HEK293 (cell line): ENCODE results near the gene AMZ2.
A peak's percentile ranks its signal among the peaks of the same experiment; 100 is the strongest.

Source experiments
- CTCF ChIA-PET: fragments of 350-600 bp; formaldehyde crosslinking; extraction: SDS; loops from one replicate; lab custom pipeline; 2021; ENCODE audit warnings: antibody characterized with exemption; lab: Yijun Ruan, JAX
- POLR2A ChIA-PET: fragments of 300-600 bp; formaldehyde crosslinking; extraction: SDS; loops from one replicate; lab custom pipeline; 2020; ENCODE audit warnings: antibody characterized with exemption, inconsistent platforms; lab: Yijun Ruan, JAX
- H3K27ac ChIP-seq: fragments of 200-500 bp; sonication (Bioruptor generic); 2 replicates; pipeline ENCODE4 v1.5.1; 2014; ENCODE audit warnings: low read depth, low read length, control low read depth, inconsistent platforms; ENCODE audit errors: extremely low read depth
- H3K36me3 ChIP-seq, 2 experiments: fragments of 200-500 bp in 1 of 2; sonication (Bioruptor generic) in 1 of 2; 1 replicate in 1 of 2; 2 replicates in 1 of 2; pipeline ENCODE4 v1.5.1; 2014 to 2017; ENCODE audit warnings: inconsistent platforms in 2 of 2, low read length in 2 of 2; ENCODE audit not compliant: control insufficient read depth in 2 of 2, insufficient read depth in 1 of 2
- H3K4me1 ChIP-seq: fragments of 200-500 bp; sonication (Bioruptor generic); 2 replicates; pipeline ENCODE4 v1.5.1; 2014; ENCODE audit warnings: mild to moderate bottlenecking, low read length, inconsistent platforms; ENCODE audit not compliant: control insufficient read depth, insufficient read depth
- H3K4me3 ChIP-seq: 2 replicates; pipeline ENCODE4 v1.5.1; 2011; ENCODE audit warnings: low read depth, mild to moderate bottlenecking, control low read depth, low read length, moderate library complexity
- H3K9me3 ChIP-seq: fragments of 200-500 bp; sonication (Bioruptor generic); 2 replicates; pipeline ENCODE4 v1.5.1; 2014; ENCODE audit warnings: low read depth, low read length, inconsistent platforms; ENCODE audit not compliant: control insufficient read depth, insufficient read depth
- EGR2 ChIP-seq: fragments of 450-650 bp; formaldehyde crosslinking; IDR thresholded peaks from 2 replicates; pipeline ENCODE4 v1.5.1; 2016; ENCODE audit warnings: low read depth, missing biosample characterization, missing genetic modification characterization
- INSM2 ChIP-seq: fragments of 450-650 bp; formaldehyde crosslinking; IDR thresholded peaks from 2 replicates; pipeline ENCODE4 v1.5.1; 2016; ENCODE audit warnings: missing biosample characterization, missing genetic modification characterization
- ZBTB17 ChIP-seq: fragments of 450-650 bp; formaldehyde crosslinking; IDR thresholded peaks from 2 replicates; pipeline ENCODE4 v1.5.1; 2016; ENCODE audit warnings: missing biosample characterization, missing genetic modification characterization
- ZBTB21 ChIP-seq: fragments of 450-650 bp; formaldehyde crosslinking; IDR thresholded peaks from 2 replicates; pipeline ENCODE4 v1.5.1; 2017; ENCODE audit warnings: missing biosample characterization, missing genetic modification characterization
- ZBTB26 ChIP-seq: fragments of 450-650 bp; formaldehyde crosslinking; optimal IDR thresholded peaks from 2 replicates; pipeline ENCODE3; 2016; ENCODE audit warnings: missing biosample characterization, mild to moderate bottlenecking, missing genetic modification characterization
- ZNF121 ChIP-seq: fragments of 450-650 bp; formaldehyde crosslinking; IDR thresholded peaks from 2 replicates; pipeline ENCODE4 v1.5.1; 2016; ENCODE audit warnings: missing biosample characterization, missing genetic modification characterization
- ZNF140 ChIP-seq: fragments of 450-650 bp; formaldehyde crosslinking; IDR thresholded peaks from 2 replicates; pipeline ENCODE4 v1.5.1; 2016; ENCODE audit warnings: missing biosample characterization, missing genetic modification characterization
- ZNF146 ChIP-seq: fragments of 450-650 bp; formaldehyde crosslinking; IDR thresholded peaks from 2 replicates; pipeline ENCODE4 v1.5.1; 2016; ENCODE audit warnings: missing biosample characterization, missing genetic modification characterization
- ZNF18 ChIP-seq: fragments of 450-650 bp; formaldehyde crosslinking; IDR thresholded peaks from 2 replicates; pipeline ENCODE4 v1.5.1; 2016; ENCODE audit warnings: missing biosample characterization, missing genetic modification characterization
- ZNF530 ChIP-seq: fragments of 450-650 bp; formaldehyde crosslinking; IDR thresholded peaks from 2 replicates; pipeline ENCODE4 v1.5.1; 2016; ENCODE audit warnings: low read depth, missing biosample characterization, missing genetic modification characterization
- ZNF600 ChIP-seq: fragments of 450-650 bp; formaldehyde crosslinking; IDR thresholded peaks from 2 replicates; pipeline ENCODE4 v1.5.1; 2016; ENCODE audit warnings: missing biosample characterization, missing genetic modification characterization
- ZNF624 ChIP-seq: fragments of 450-650 bp; formaldehyde crosslinking; IDR thresholded peaks from 2 replicates; pipeline ENCODE4 v1.5.1; 2017; ENCODE audit warnings: missing biosample characterization, missing genetic modification characterization
- ZNF776 ChIP-seq: fragments of 450-650 bp; formaldehyde crosslinking; IDR thresholded peaks from 2 replicates; pipeline ENCODE4 v1.5.0; 2017; ENCODE audit warnings: missing biosample characterization, missing genetic modification characterization, borderline replicate concordance
- ZNF785 ChIP-seq: fragments of 450-650 bp; formaldehyde crosslinking; IDR thresholded peaks from 2 replicates; pipeline ENCODE4 v1.5.1; 2016; ENCODE audit warnings: missing biosample characterization, missing genetic modification characterization
- TF ChIP-seq, protein P1 (sequence below): fragments of 450-650 bp; formaldehyde crosslinking; IDR thresholded peaks from 2 replicates; pipeline ENCODE4 v1.5.1; 2017; ENCODE audit warnings: missing biosample characterization, missing genetic modification characterization
- TF ChIP-seq, protein P2 (sequence below): fragments of 450-650 bp; formaldehyde crosslinking; IDR thresholded peaks from 2 replicates; pipeline ENCODE4 v1.5.0; 2017; ENCODE audit warnings: missing biosample characterization, missing genetic modification characterization, borderline replicate concordance

AMZ2 gene

DNA sequence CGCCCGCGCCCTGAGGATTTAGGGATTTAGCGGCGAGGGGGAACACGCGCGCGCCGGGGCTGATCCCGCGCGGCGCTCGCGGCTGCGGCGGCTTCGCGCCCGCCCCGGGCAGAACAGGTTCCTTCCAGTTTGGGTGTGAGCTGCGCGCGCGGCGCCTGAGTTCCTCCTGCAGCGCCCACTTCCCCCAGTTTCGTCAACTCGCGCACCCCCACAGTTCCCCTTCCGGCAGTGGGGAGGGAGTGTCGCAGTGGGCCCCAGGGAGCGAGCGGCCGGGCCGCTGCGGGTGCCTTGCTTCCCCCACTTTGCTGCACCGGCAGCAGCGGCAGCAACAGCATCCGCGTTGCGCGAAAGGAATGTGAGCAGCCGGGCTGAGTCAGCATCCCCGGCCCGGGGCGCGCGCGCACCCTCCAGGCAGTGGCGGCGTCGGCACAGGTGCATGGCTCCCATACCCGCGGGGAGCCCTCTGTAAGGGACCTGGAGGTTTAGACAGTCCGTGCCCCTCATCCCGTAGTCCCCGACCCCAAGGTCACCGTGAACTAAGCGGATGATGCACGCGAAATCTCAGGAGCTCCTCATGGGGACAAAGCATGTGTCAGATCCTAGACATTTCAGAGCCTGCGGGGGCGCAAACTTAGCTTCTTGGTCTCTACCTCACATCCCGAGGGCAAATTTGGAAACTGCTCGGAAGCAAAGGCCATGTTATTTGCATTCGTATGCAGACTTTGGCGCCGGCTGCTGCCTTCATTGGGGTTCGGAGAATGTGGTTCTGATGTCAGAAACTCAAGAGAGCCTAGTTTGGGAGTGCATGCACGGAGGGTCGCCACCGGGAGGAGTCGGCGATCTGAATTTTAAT is 44.2 kb downstream of the AMZ2 start (continued):
- TF ChIP-seq ZNF140 (tag by site-specific recombination) (no peak), ZNF776 (tag by site-specific recombination) (no peak), ZNF18 (tag by site-specific recombination) (peak; percentile 78), ZNF624 (0 out of 2 replicates have a peak, but pooled peaks have one; percentile 44), ZBTB26 (tag by site-specific recombination) (peak; percentile 95)
- TF ChIP-seq, protein P1, sequence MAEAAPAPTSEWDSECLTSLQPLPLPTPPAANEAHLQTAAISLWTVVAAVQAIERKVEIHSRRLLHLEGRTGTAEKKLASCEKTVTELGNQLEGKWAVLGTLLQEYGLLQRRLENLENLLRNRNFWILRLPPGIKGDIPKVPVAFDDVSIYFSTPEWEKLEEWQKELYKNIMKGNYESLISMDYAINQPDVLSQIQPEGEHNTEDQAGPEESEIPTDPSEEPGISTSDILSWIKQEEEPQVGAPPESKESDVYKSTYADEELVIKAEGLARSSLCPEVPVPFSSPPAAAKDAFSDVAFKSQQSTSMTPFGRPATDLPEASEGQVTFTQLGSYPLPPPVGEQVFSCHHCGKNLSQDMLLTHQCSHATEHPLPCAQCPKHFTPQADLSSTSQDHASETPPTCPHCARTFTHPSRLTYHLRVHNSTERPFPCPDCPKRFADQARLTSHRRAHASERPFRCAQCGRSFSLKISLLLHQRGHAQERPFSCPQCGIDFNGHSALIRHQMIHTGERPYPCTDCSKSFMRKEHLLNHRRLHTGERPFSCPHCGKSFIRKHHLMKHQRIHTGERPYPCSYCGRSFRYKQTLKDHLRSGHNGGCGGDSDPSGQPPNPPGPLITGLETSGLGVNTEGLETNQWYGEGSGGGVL (tag by site-specific recombination) = peak; percentile 99

DNA sequence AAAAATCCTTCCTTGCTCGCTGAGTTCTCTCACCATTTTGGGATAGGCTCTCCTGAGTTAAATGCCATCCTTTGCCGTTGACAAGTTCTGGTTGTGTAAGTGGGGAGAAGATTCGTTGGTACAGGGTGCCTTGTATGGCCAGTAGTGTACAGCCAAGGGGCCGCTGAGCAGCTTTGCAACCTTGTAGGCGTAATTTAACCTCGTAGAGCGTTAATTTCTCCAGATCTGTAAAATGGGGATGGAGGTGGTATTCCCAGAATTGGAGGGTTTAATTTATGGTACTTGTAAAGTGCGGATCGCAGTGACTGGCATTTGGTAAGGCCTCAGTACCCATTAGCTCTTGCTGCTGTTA is 44.8 kb downstream of the AMZ2 start:
- ChIA-PET CTCF (interaction anchor here (0.6 to 1.6 kb wide), 8 partner anchors 17 to 169 kb away, joined by 3 to 18 read pairs (median 4); no protein-coding TSS in a partner anchor), POLR2A (interaction anchor here (1.0 to 2.1 kb wide), 4 partner anchors 33 to 165 kb away, joined by 3 to 13 read pairs (median 4); partner anchors contain the start of genes AMZ2 and WIPI1)
- Histone ChIP-seq H3K36me3 (no peaks in the 10 kb centered on the region), H3K27ac (no peak overlapping the region), H3K4me1 (peaks cover 7% of the 10 kb centered on the region; the same call in 1 of the 2 replicates), H3K4me3 (peak overlapping the region; percentile 3; the same call in 1 of the 2 replicates)
- peak; percentile 44 for TF ChIP-seq ZBTB17 (tag by site-specific recombination)
- TF ChIP-seq ZNF600 (tag by site-specific recombination) = 0 out of 2 replicates have a peak, but pooled peaks have one; percentile 39
- TF ChIP-seq ZNF530 = no peak
- TF ChIP-seq ZNF146 = no peak
- TF ChIP-seq, all 188 proteins: peak for 2
- no peaks in the 10 kb centered on the region for H3K9me3 ChIP-seq

- no peaks in the 10 kb centered on the region for H3K9me3 ChIP-seq
- H3K36me3 ChIP-seq = no peaks in the 10 kb centered on the region
- H3K4me1 ChIP-seq = peaks cover 7% of the 10 kb centered on the region; the same call in 1 of the 2 replicates
- POLR2A ChIA-PET = no interaction called here
- H3K27ac ChIP-seq = no peak overlapping the region
- no peak for TF ChIP-seq ZNF785
- TF ChIP-seq ZNF121 (tag by site-specific recombination) = no peak
- TF ChIP-seq INSM2 (tag by site-specific recombination) = no peak
- TF ChIP-seq EGR2 = no peak
- TF ChIP-seq ZBTB21 (tag by site-specific recombination) = no peak
- TF ChIP-seq, protein P2, sequence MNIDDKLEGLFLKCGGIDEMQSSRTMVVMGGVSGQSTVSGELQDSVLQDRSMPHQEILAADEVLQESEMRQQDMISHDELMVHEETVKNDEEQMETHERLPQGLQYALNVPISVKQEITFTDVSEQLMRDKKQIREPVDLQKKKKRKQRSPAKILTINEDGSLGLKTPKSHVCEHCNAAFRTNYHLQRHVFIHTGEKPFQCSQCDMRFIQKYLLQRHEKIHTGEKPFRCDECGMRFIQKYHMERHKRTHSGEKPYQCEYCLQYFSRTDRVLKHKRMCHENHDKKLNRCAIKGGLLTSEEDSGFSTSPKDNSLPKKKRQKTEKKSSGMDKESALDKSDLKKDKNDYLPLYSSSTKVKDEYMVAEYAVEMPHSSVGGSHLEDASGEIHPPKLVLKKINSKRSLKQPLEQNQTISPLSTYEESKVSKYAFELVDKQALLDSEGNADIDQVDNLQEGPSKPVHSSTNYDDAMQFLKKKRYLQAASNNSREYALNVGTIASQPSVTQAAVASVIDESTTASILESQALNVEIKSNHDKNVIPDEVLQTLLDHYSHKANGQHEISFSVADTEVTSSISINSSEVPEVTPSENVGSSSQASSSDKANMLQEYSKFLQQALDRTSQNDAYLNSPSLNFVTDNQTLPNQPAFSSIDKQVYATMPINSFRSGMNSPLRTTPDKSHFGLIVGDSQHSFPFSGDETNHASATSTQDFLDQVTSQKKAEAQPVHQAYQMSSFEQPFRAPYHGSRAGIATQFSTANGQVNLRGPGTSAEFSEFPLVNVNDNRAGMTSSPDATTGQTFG (tag by site-specific recombination) = no peak
- CTCF ChIA-PET = interaction anchor here (0.9 to 1.6 kb wide), 6 partner anchors 18 to 142 kb away, joined by 3 to 18 read pairs (median 4); no protein-coding TSS in a partner anchor
- H3K4me3 ChIP-seq = no peak overlapping the region
Observed at GRCh38 chr17:68293490-68294195, 45.8 kb downstream of the AMZ2 start.
